Measurements from ENCODE around the gene LTB4R.

DNA sequence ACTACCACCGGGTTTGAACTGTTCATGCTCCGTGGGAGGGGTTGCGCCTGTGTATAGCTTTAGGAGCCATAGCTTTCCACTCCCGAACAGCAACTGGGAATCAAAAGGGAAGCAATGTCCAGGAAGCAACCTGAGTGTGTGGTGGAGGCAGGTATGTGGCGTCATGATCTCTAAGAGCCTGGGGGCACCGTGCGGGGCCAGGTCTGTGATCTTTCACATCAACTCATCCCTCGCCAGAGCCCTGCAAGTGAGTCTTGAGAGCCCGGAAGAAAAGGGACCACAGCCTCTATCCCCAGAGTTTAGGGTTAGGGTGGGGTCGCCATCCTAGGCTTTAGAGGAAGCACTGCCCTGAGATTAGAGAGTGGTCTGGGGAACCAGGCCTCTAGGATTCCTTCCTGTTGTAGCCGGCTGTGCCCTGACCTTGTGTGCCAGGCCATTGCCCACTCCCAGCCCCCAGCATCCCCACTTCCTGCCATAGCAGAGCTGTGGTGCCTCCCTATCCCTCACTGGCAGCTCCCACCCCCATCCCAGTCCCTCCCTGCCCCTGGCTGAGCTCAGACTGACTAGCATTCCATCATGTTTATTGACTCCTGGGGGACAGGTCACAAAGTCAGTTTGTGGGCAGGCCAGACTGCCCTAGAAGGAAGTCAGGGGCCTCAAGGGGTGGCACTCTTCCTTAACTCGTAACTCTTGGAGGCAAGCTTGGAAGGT lies 24.3 kb downstream of the LTB4R start:
- TF ChIP-seq, protein P1, sequence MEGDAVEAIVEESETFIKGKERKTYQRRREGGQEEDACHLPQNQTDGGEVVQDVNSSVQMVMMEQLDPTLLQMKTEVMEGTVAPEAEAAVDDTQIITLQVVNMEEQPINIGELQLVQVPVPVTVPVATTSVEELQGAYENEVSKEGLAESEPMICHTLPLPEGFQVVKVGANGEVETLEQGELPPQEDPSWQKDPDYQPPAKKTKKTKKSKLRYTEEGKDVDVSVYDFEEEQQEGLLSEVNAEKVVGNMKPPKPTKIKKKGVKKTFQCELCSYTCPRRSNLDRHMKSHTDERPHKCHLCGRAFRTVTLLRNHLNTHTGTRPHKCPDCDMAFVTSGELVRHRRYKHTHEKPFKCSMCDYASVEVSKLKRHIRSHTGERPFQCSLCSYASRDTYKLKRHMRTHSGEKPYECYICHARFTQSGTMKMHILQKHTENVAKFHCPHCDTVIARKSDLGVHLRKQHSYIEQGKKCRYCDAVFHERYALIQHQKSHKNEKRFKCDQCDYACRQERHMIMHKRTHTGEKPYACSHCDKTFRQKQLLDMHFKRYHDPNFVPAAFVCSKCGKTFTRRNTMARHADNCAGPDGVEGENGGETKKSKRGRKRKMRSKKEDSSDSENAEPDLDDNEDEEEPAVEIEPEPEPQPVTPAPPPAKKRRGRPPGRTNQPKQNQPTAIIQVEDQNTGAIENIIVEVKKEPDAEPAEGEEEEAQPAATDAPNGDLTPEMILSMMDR (conservative IDR thresholded peaks at IDR 0.05) = no peak
- no peak for TF ChIP-seq ZFX (IDR thresholded peaks at IDR 0.05)

All from C4-2B (cell line).